Liver (tissue), 9 donors: Measurements from ENCODE around the gene KRT84. TPM values are rescaled to one million over a fixed set of nuclear protein-coding genes. Genes with fewer than 3 reads are reported as not detected.

Source experiments
- DNase-seq: peaks from one replicate; pipeline ENCODE4 v3.0.0-alpha.2; 2017; ENCODE audit warnings: low spot score
- H3K27ac ChIP-seq, 2 donors: one replicate each; pipeline ENCODE4 v1.7.0; 2013; ENCODE audit warnings: inconsistent platforms in 2 of 2, low read length in 2 of 2, control low read depth in 1 of 2, low read depth in 1 of 2, mild to moderate bottlenecking in 1 of 2
- H3K27me3 ChIP-seq, 4 donors: one replicate each; pipeline versions ENCODE4 v1.6.1 to v1.7.0; 2013; ENCODE audit warnings: low read length in 3 of 4, inconsistent platforms in 1 of 4, mild to moderate bottlenecking in 1 of 4, moderate library complexity in 1 of 4; ENCODE audit not compliant: control insufficient read depth in 4 of 4, insufficient read depth in 4 of 4
- H3K36me3 ChIP-seq, 4 donors: one replicate each; pipeline versions ENCODE4 v1.6.1 to v1.7.0; 2013; ENCODE audit warnings: low read length in 3 of 4, mild to moderate bottlenecking in 3 of 4, low read depth in 1 of 4, moderate library complexity in 1 of 4; ENCODE audit not compliant: control insufficient read depth in 4 of 4, insufficient read depth in 3 of 4
- H3K4me1 ChIP-seq, 4 donors: one replicate each; pipeline versions ENCODE4 v1.6.1 to v1.7.0; 2013; ENCODE audit warnings: low read length in 3 of 4, mild to moderate bottlenecking in 3 of 4, moderate library complexity in 1 of 4; ENCODE audit not compliant: control insufficient read depth in 4 of 4, insufficient read depth in 4 of 4
- H3K4me3 ChIP-seq, 3 donors: one replicate each; pipeline versions ENCODE4 v1.6.1 to v1.7.0; 2013; ENCODE audit warnings: low read length in 3 of 3, control low read depth in 1 of 3, low read depth in 1 of 3, mild to moderate bottlenecking in 1 of 3
- H3K9ac ChIP-seq, 2 donors: one replicate each; pipeline ENCODE4 v1.7.0; 2013; ENCODE audit warnings: low read length in 2 of 2, mild to moderate bottlenecking in 2 of 2, moderate library complexity in 2 of 2, control low read depth in 1 of 2, low read depth in 1 of 2
- H3K9me3 ChIP-seq, 4 donors: one replicate each; pipeline versions ENCODE4 v1.6.1 to v1.7.0; 2013; ENCODE audit warnings: low read length in 3 of 4; ENCODE audit not compliant: control insufficient read depth in 4 of 4
- ATF3 ChIP-seq: IDR thresholded peaks from 2 replicates; pipeline ENCODE4 v1.6.1; 2016; ENCODE audit warnings: antibody characterized with exemption
- EGR1 ChIP-seq, 2 donors: IDR thresholded peaks; 2 replicates each; pipeline ENCODE4 v1.6.1; 2016 to 2018; ENCODE audit warnings: antibody characterized with exemption in 2 of 2, low read depth in 2 of 2
- FOXA1 ChIP-seq: IDR thresholded peaks from 2 replicates; pipeline ENCODE4 v1.6.1; 2016; ENCODE audit warnings: antibody characterized with exemption
- FOXA2 ChIP-seq: IDR thresholded peaks from 2 replicates; pipeline ENCODE4 v1.6.1; 2016; ENCODE audit warnings: antibody characterized with exemption
- GABPA ChIP-seq, 2 donors: IDR thresholded peaks in 1 of 2; conservative IDR thresholded peaks in 1 of 2; 2 replicates each; pipeline ENCODE4 v1.6.1; 2016; ENCODE audit warnings: antibody characterized with exemption in 2 of 2, mild to moderate bottlenecking in 1 of 2, moderate library complexity in 1 of 2
- HNF4A ChIP-seq, 2 donors: conservative IDR thresholded peaks; 2 replicates each; pipeline ENCODE4 v1.6.1; 2016; ENCODE audit warnings: antibody characterized with exemption in 2 of 2, mild to moderate bottlenecking in 2 of 2
- HNF4G ChIP-seq: IDR thresholded peaks from 2 replicates; pipeline ENCODE4 v1.6.1; 2016; ENCODE audit warnings: antibody characterized with exemption
- JUND ChIP-seq, 2 donors: IDR thresholded peaks; 2 replicates each; pipeline ENCODE4 v1.6.1; 2016; ENCODE audit warnings: antibody characterized with exemption in 2 of 2
- RAD21 ChIP-seq, 2 donors: IDR thresholded peaks; 2 replicates each; pipeline ENCODE4 v1.6.1; 2016; ENCODE audit warnings: antibody characterized with exemption in 2 of 2, mild to moderate bottlenecking in 2 of 2
- SP1 ChIP-seq: IDR thresholded peaks from 2 replicates; pipeline ENCODE4 v1.6.1; 2018; ENCODE audit warnings: antibody characterized with exemption, mild to moderate bottlenecking
- TAF1 ChIP-seq: conservative IDR thresholded peaks from 2 replicates; pipeline ENCODE4 v1.6.1; 2016; ENCODE audit warnings: antibody characterized with exemption, mild to moderate bottlenecking
- ZBTB33 ChIP-seq: IDR thresholded peaks from 2 replicates; pipeline ENCODE4 v1.6.1; 2016; ENCODE audit warnings: antibody characterized with exemption
- WGBS: extraction: QIAGEN DNeasy Blood & Tissue Kit; methylation state at CpG from one replicate; pipeline ENCODE4 v1.1.7; 2013; 5-methylcytosine and 5-hydroxymethylcytosine counted together
- polyA plus RNA-seq, 2 donors: library from polyadenylated mRNA; stranded (reverse) in 1 of 2; unstranded in 1 of 2; fragments of 200-250 nt in 1 of 2; fragments of >200 nt in 1 of 2; fragmentation: Nextera tagmentation in 1 of 2; extraction: Ambion mirVana in 1 of 2; gene quantifications; one replicate each; pipeline versions ENCODE4 v1.2.1 to v1.2.3, GENCODE V29; 2013 to 2015
- total RNA-seq, 2 donors: library from RNA; depleted of rRNA; stranded (reverse); fragments of >200 nt; gene quantifications; one replicate each; pipeline ENCODE4 v1.2.3, GENCODE V29; 2014
- donor health status: healthy.
- donor health status: healthy.
- donor health status: healthy.
- donor health status: healthy.
- donor health status: healthy.

KRT84 gene
- total and polyA plus RNA-seq, 4 donors: not detected

GRCh38 chr12:52356031-52356761 is 29.3 kb downstream of the KRT84 start:
- DNase-seq: no peak
- H3K9ac ChIP-seq: no peak overlapping the region
- peaks cover 0 to 8% (median 5%) of the 10 kb centered on the region in 4 donors for H3K4me1 ChIP-seq
- no peak overlapping the region for H3K4me3 ChIP-seq
- TF ChIP-seq SP1 (no peak), JUND (IDR thresholded peaks at IDR 0.05) (no peak), HNF4G (no peak), ZBTB33 (no peak), RAD21 (IDR thresholded peaks at IDR 0.05) (no peak), HNF4A (conservative IDR thresholded peaks at IDR 0.05) (no peak)
- H3K27ac ChIP-seq: no peak overlapping the region
- no peaks in the 10 kb centered on the region for H3K27me3 ChIP-seq
- 93% methylated on average over 56 of the region's 56 CpGs for WGBS
- no peaks in the 10 kb centered on the region for H3K9me3 ChIP-seq
- no peaks in the 10 kb centered on the region for H3K36me3 ChIP-seq

- Histone ChIP-seq H3K36me3 (no peaks in the 10 kb centered on the region), H3K27ac (no peak overlapping the region), H3K27me3 (no peaks in the 10 kb centered on the region), H3K9me3 (no peaks in the 10 kb centered on the region), H3K4me1 (peaks cover 0 to 13% (median 6%) of the 10 kb centered on the region in 4 donors), H3K9ac (no peak overlapping the region), H3K4me3 (no peak overlapping the region)
- TF ChIP-seq ATF3: no peak
- no peak for TF ChIP-seq EGR1 (IDR thresholded peaks at IDR 0.05; ENCODE audit: low read depth in 2 of 2)
- no peak for TF ChIP-seq FOXA2
- no peak for TF ChIP-seq JUND (IDR thresholded peaks at IDR 0.05)
- TF ChIP-seq ZBTB33: no peak
- DNase-seq: no peak
- 90% methylated on average over 8 of the region's 8 CpGs for WGBS
Measured at GRCh38 chr12:52355176-52355575, 30.3 kb downstream of the KRT84 start.

- no peak for DNase-seq
- no peaks in the 10 kb centered on the region for H3K9me3 ChIP-seq
- no peaks in the 10 kb centered on the region for H3K36me3 ChIP-seq
- TF ChIP-seq TAF1 (no peak), JUND (IDR thresholded peaks at IDR 0.05) (no peak), GABPA (IDR thresholded peaks at IDR 0.05 in 1 of 2, conservative IDR thresholded peaks at IDR 0.05 in 1 of 2) (no peak), FOXA1 (no peak), SP1 (no peak), ZBTB33 (no peak), FOXA2 (no peak), HNF4G (no peak)
- peaks cover 0 to 13% (median 6%) of the 10 kb centered on the region in 4 donors for H3K4me1 ChIP-seq
- H3K4me3 ChIP-seq: no peak overlapping the region
- no peak overlapping the region for H3K27ac ChIP-seq
- WGBS: 46% methylated on average over 5 of the region's 5 CpGs
- H3K27me3 ChIP-seq: no peaks in the 10 kb centered on the region
- H3K9ac ChIP-seq: no peak overlapping the region
Measured at GRCh38 chr12:52354200-52354599, 31.3 kb downstream of the KRT84 start.
